B cell (primary cell): ENCODE measurements around the gene PANK4. TPM values are rescaled to one million over a fixed set of nuclear protein-coding genes. Genes with fewer than 3 reads are reported as not detected.

Experiments
- ATAC-seq: fragments of 200-7000 bp; cut with Tn5 transposase; one replicate; pipeline ENCODE4 v1.10.0; 2021; ENCODE audit warnings: low read depth, mild to moderate bottlenecking, moderate number of reproducible peaks, moderate library complexity
- CTCF ChIA-PET: fragments of 350-600 bp; sonication (Branson Sonifier 250); formaldehyde crosslinking; loops from one replicate; lab custom pipeline; 2021; ENCODE audit warnings: antibody characterized with exemption, inconsistent platforms; lab: Charles Lee
- POLR2A ChIA-PET: fragments of 350-600 bp; sonication (Branson Sonifier 250); formaldehyde crosslinking; loops from one replicate; lab custom pipeline; 2021; ENCODE audit warnings: antibody characterized with exemption; lab: Charles Lee
- DNase-seq: peaks from one replicate; pipeline ENCODE4 v3.0.0; 2013
- H2AFZ ChIP-seq: 2 replicates; pipeline ENCODE4 v1.6.1; 2012; ENCODE audit warnings: mild to moderate bottlenecking, low read depth, low read length; ENCODE audit not compliant: insufficient read depth, poor library complexity, severe bottlenecking
- H3K27ac ChIP-seq, 2 donors: 1 replicate in 1 of 2; 2 replicates in 1 of 2; pipeline ENCODE4 v1.5.1; 2012 to 2013; ENCODE audit warnings: low read length in 2 of 2, mild to moderate bottlenecking in 2 of 2, moderate library complexity in 1 of 2
- H3K27me3 ChIP-seq, 4 experiments: fragments of 200-600 bp in 1 of 4; sonication (generic) in 1 of 4; replicated peaks in 1 of 4; 1 replicate in 2 of 4; 2 replicates in 2 of 4; pipeline versions ENCODE4 v1.6.1 to v1.7.0; 2013 to 2016; ENCODE audit warnings: low read length in 3 of 4, mild to moderate bottlenecking in 2 of 4, mixed read lengths in 1 of 4, moderate library complexity in 1 of 4; ENCODE audit not compliant: insufficient read depth in 4 of 4, control insufficient read depth in 3 of 4; ENCODE audit errors: control extremely low read depth in 1 of 4
- H3K36me3 ChIP-seq, 2 experiments: replicated peaks in 1 of 2; 1 replicate in 1 of 2; 2 replicates in 1 of 2; pipeline versions ENCODE4 v1.6.1 to v1.7.1; 2013; ENCODE audit warnings: low read length in 1 of 2; ENCODE audit not compliant: insufficient read depth in 2 of 2, control insufficient read depth in 1 of 2; ENCODE audit errors: control extremely low read depth in 1 of 2, extremely low read depth in 1 of 2
- H3K4me1 ChIP-seq, 2 donors: fragments of 200-600 bp in 1 of 2; sonication (generic) in 1 of 2; 1 replicate in 1 of 2; 2 replicates in 1 of 2; pipeline versions ENCODE4 v1.5.1 to v1.6.1; 2013 to 2017; ENCODE audit warnings: low read length in 2 of 2; ENCODE audit not compliant: control insufficient read depth in 2 of 2, insufficient read depth in 2 of 2
- H3K4me2 ChIP-seq: replicated peaks from 2 replicates; pipeline ENCODE3; 2012; ENCODE audit warnings: mild to moderate bottlenecking, low read depth, low read length; ENCODE audit not compliant: poor library complexity, severe bottlenecking
- H3K4me3 ChIP-seq, 5 experiments: fragments of 200-600 bp in 1 of 5; sonication (generic) in 1 of 5; 1 replicate in 3 of 5; 2 replicates in 2 of 5; pipeline versions ENCODE4 v1.5.1 to v1.7.0; 2011 to 2016; ENCODE audit warnings: low read length in 4 of 5, mild to moderate bottlenecking in 4 of 5, low read depth in 2 of 5, control low read depth in 1 of 5, moderate library complexity in 1 of 5; ENCODE audit not compliant: insufficient read depth in 1 of 5; ENCODE audit errors: control extremely low read depth in 1 of 5, extremely low read depth in 1 of 5
- H3K79me2 ChIP-seq: fragments of 200-600 bp; sonication (generic); one replicate; pipeline ENCODE4 v1.6.0; 2016; ENCODE audit warnings: low read length; ENCODE audit not compliant: control insufficient read depth, insufficient read depth
- H3K9ac ChIP-seq: fragments of 200-600 bp; sonication (generic); 2 replicates; pipeline ENCODE4 v1.6.1; 2017; ENCODE audit warnings: mild to moderate bottlenecking, low read length, moderate library complexity
- H3K9me3 ChIP-seq, 3 donors: one replicate each; pipeline versions ENCODE4 v1.6.1 to v1.7.1; 2013; ENCODE audit warnings: low read length in 2 of 3; ENCODE audit not compliant: control insufficient read depth in 2 of 3, insufficient read depth in 1 of 3; ENCODE audit errors: control extremely low read depth in 1 of 3
- H4K20me1 ChIP-seq: 2 replicates; pipeline ENCODE4 v1.6.0; 2012; ENCODE audit warnings: mild to moderate bottlenecking, low read length; ENCODE audit not compliant: insufficient read depth, control insufficient read depth, poor library complexity, severe bottlenecking
- H3K27ac Mint-ChIP-seq: one replicate; pipeline ENCODE4 v1.8.0; 2021; ENCODE audit warnings: mixed read lengths
- H3K27me3 Mint-ChIP-seq: one replicate; pipeline ENCODE4 v1.8.0; 2021; ENCODE audit warnings: mixed read lengths
- H3K4me1 Mint-ChIP-seq: one replicate; pipeline ENCODE4 v1.8.0; 2021; ENCODE audit warnings: mixed read lengths
- H3K4me3 Mint-ChIP-seq: one replicate; pipeline ENCODE4 v1.8.0; 2021; ENCODE audit warnings: mixed read lengths
- H3K9me3 Mint-ChIP-seq: one replicate; pipeline ENCODE4 v1.8.0; 2022; ENCODE audit warnings: mixed read lengths; ENCODE audit not compliant: insufficient read depth
- CTCF ChIP-seq: fragments of 200-600 bp; IDR thresholded peaks from one replicate; pipeline ENCODE4 v1.8.0; 2022; ENCODE audit warnings: antibody characterized with exemption, mild to moderate bottlenecking
- EZH2 ChIP-seq: IDR thresholded peaks from 2 replicates; pipeline ENCODE4 v1.6.1; 2012; ENCODE audit warnings: borderline replicate concordance, low read depth, mild to moderate bottlenecking, moderate library complexity, low read length; ENCODE audit not compliant: insufficient read depth, poor library complexity, severe bottlenecking
- WGBS: methylation state at CpG from one replicate; pipeline ENCODE4 v1.1.5; 2013; ENCODE audit warnings: missing lambda C conversion rate; ENCODE audit not compliant: insufficient coverage; 5-methylcytosine and 5-hydroxymethylcytosine counted together
- intact Hi-C: fragments of 100-400 bp; cut with micrococcal nuclease; formaldehyde crosslinking; loops from one replicate; pipeline ENCODE4 v1.10.0; 2022
- polyA plus RNA-seq: library from polyadenylated mRNA; depleted of rRNA; stranded (reverse); fragments of >200 nt; gene quantifications from 2 replicates; pipeline ENCODE4 v1.2.3, GENCODE V29; 2012
- total RNA-seq, 2 donors: library from RNA; stranded (reverse); fragments of 120-200 nt in 1 of 2; gene quantifications; 1 replicate in 1 of 2; 2 replicates in 1 of 2; pipeline versions ENCODE4 v1.2.3 to v1.2.4, GENCODE V29; 2013 to 2022

PANK4 gene
- total and polyA plus RNA-seq, 2 donors (not counting 1 experiment from before 2014, with no cell fraction given) = 38.0 to 80.5 TPM

GRCh38 chr1:2466270-2466665, 60.1 kb downstream of the PANK4 start:
- Histone ChIP-seq H3K9ac (no peak overlapping the region), H3K27me3 (peaks cover 0 to 32% (median 4%) of the 10 kb centered on the region in 4 experiments), H3K9me3 (no peaks in the 10 kb centered on the region), H3K4me1 (peaks cover 15 to 16% of the 10 kb centered on the region in 2 donors), H3K27ac (no peak overlapping the region), H3K4me3 (no peak overlapping the region), H4K20me1 (no peaks in the 10 kb centered on the region), H3K79me2 (no peaks in the 10 kb centered on the region), H3K36me3 (no peaks in the 10 kb centered on the region), H3K4me2 (no peak overlapping the region), H2AFZ (no peak overlapping the region)
- Mint-ChIP-seq H3K4me1 (peaks cover 11% of the 10 kb centered on the region), H3K27ac (no peak overlapping the region), H3K9me3 (no peaks in the 10 kb centered on the region), H3K27me3 (peaks cover 4% of the 10 kb centered on the region), H3K4me3 (no peak overlapping the region)
- DNase-seq (no peak), ATAC-seq (no peak)
- ChIA-PET POLR2A (no interaction called here), CTCF (no interaction called here)
- WGBS = 33% methylated on average over 11 of the region's 12 CpGs
- TF ChIP-seq EZH2 (no peak), CTCF (no peak)
- intact Hi-C loops = no loop called here

GRCh38 chr1:2465371-2466269, 60.8 kb downstream of the PANK4 start:
- Histone ChIP-seq H2AFZ (no peak overlapping the region), H4K20me1 (no peaks in the 10 kb centered on the region), H3K9me3 (no peaks in the 10 kb centered on the region), H3K4me3 (no peak overlapping the region), H3K27ac (no peak overlapping the region), H3K4me2 (no peak overlapping the region), H3K36me3 (no peaks in the 10 kb centered on the region), H3K4me1 (peaks cover 8 to 9% of the 10 kb centered on the region in 2 donors), H3K9ac (no peak overlapping the region), H3K27me3 (peaks cover 0 to 32% (median 4%) of the 10 kb centered on the region in 4 experiments), H3K79me2 (no peaks in the 10 kb centered on the region)
- WGBS = 82% methylated on average over 30 of the region's 33 CpGs
- intact Hi-C loops = no loop called here
- H3K4me1 Mint-ChIP-seq = peaks cover 8% of the 10 kb centered on the region
- CTCF ChIA-PET = no interaction called here
- TF ChIP-seq EZH2 (no peak), CTCF (no peak)
- DNase-seq (no peak), ATAC-seq (no peak)
- H3K27me3 Mint-ChIP-seq = peaks cover 4% of the 10 kb centered on the region
- no peak overlapping the region for H3K4me3 Mint-ChIP-seq
- H3K9me3 Mint-ChIP-seq = no peaks in the 10 kb centered on the region
- POLR2A ChIA-PET = no interaction called here
- no peak overlapping the region for H3K27ac Mint-ChIP-seq
